Upper lobe of left lung (tissue), 6 donors: ENCODE measurements around the gene MAG. TPM values are rescaled to one million over a fixed set of nuclear protein-coding genes. Genes with fewer than 3 reads are reported as not detected.
"Not testable (repeated sequence)": the region's sequence is repeated elsewhere in the genome, so short reads cannot be mapped to it uniquely, and the experiment has no call there.

ENCODE experiments used
- ATAC-seq, 2 donors: fragments of 200-7000 bp; cut with Tn5 transposase; one replicate each; pipeline ENCODE4 v1.9.1; 2022; ENCODE audit warnings: mild to moderate bottlenecking in 2 of 2, moderate library complexity in 2 of 2; ENCODE audit not compliant: low FRiP score in 2 of 2
- DNase-seq, 2 donors: peaks; one replicate each; pipeline ENCODE4 v3.0.0-alpha.2; 2019 to 2020
- H3K27ac ChIP-seq, 4 donors: fragments of 200-600 bp; sonication (generic); one replicate each; pipeline ENCODE4 v1.5.1; 2016 to 2019
- H3K27me3 ChIP-seq, 4 donors: fragments of 200-600 bp; sonication (generic); one replicate each; pipeline ENCODE4 v1.5.1; 2017 to 2019
- H3K36me3 ChIP-seq, 4 donors: fragments of 200-600 bp; sonication (generic); one replicate each; pipeline ENCODE4 v1.5.1; 2016 to 2019
- H3K4me1 ChIP-seq, 4 donors: fragments of 200-600 bp; sonication (generic); one replicate each; pipeline ENCODE4 v1.5.1; 2018 to 2019
- H3K4me3 ChIP-seq, 4 donors: fragments of 200-600 bp; sonication (generic); one replicate each; pipeline ENCODE4 v1.5.1; 2017 to 2019; ENCODE audit warnings: mild to moderate bottlenecking in 2 of 4, moderate library complexity in 1 of 4
- H3K9me3 ChIP-seq, 4 donors: fragments of 200-600 bp; sonication (generic); one replicate each; pipeline ENCODE4 v1.5.1; 2018 to 2019
- EP300 ChIP-seq, 4 donors: sonication (generic); formaldehyde crosslinking; IDR thresholded peaks; one replicate each; pipeline ENCODE4 v1.5.1; 2017; ENCODE audit warnings: antibody characterized with exemption in 4 of 4, control low read depth in 2 of 4
- POLR2A ChIP-seq, 4 donors: fragments of 450-650 bp; IDR thresholded peaks; one replicate each; pipeline ENCODE4 v1.5.1; 2016 to 2017; ENCODE audit warnings: antibody characterized with exemption in 4 of 4, mild to moderate bottlenecking in 2 of 4
- POLR2AphosphoS5 ChIP-seq, 2 donors: sonication (generic); formaldehyde crosslinking; IDR thresholded peaks; one replicate each; pipeline ENCODE4 v1.5.1; 2017; ENCODE audit warnings: antibody characterized with exemption in 2 of 2
- WGBS, 2 donors: methylation state at CpG; one replicate each; pipeline ENCODE4 v1.1.5; 2017 to 2018; 5-methylcytosine and 5-hydroxymethylcytosine counted together
- total RNA-seq, 6 donors: library from RNA; depleted of rRNA in 4 of 6; stranded (reverse); fragments of >200 nt in 4 of 6; gene quantifications; one replicate each; pipeline versions ENCODE4 v1.1.0 to v1.2.1, GENCODE V29; 2016 to 2021
- TF ChIP-seq, protein P1 (sequence below), 6 experiments: fragments of 450-650 bp in 4 of 6; fragments of 200-600 bp in 2 of 6; sonication (generic) in 2 of 6; IDR thresholded peaks; one replicate each; pipeline ENCODE4 v1.5.1; 2016 to 2019; ENCODE audit warnings: antibody characterized with exemption in 6 of 6
- donor health status: DM: no; HTN: no; CAD: no; lungs with moderate emphysema.
- donor health status: DM: no; HTN: yes; CAD: no; lungs with severe emphysema.

Gene MAG
- total RNA-seq, 6 donors from 2014 or later: 0.51 to 6.2 (median 2.2) TPM; not detected in 2

DNA sequence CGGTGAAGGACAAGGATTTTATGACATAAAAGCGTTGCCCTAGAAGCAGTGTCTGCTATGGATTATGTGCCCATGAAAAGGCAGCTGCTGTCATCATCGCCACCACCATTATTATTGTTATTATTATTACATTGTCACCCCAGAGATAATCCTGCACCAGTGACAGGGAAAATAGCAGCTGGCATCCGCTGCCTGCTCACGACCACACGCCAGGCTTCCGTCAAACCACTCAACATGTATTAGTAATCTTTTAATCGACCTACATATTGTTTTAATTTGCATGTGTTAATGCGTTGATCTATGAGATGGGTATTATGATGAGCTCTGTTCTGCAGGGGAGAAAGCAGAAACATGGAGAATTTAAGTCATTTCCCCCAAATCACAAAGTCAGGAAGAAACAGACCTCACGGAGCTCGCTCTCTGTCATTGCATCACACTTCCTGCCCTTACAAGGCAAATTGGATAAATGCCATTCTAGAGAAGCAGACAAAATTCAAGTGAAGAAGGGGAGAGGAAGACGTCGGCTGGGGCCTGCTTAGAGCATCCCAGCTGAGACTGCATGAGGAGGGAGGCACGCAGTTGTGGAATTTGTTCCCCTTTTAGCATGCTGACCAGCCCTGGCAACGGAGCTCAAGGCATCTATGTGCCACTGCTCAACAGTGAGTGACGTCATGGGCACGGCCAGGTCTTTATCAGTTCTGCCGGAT is 66.1 kb downstream of the MAG start, which contains the start of gene FFAR3:
Gene FFAR3 (plus strand): TSS at position 594 of the 707 bp plus-strand sequence. CDS start 431 bp downstream, outside the sequence.
- TF ChIP-seq POLR2A (IDR thresholded peaks at IDR 0.05) (no peak), EP300 (IDR thresholded peaks at IDR 0.05) (peak in 1 of 4 donors; percentile 11), POLR2AphosphoS5 (IDR thresholded peaks at IDR 0.05) (peak in 1 of 2 donors; percentile 5)
- TF ChIP-seq, protein P1, sequence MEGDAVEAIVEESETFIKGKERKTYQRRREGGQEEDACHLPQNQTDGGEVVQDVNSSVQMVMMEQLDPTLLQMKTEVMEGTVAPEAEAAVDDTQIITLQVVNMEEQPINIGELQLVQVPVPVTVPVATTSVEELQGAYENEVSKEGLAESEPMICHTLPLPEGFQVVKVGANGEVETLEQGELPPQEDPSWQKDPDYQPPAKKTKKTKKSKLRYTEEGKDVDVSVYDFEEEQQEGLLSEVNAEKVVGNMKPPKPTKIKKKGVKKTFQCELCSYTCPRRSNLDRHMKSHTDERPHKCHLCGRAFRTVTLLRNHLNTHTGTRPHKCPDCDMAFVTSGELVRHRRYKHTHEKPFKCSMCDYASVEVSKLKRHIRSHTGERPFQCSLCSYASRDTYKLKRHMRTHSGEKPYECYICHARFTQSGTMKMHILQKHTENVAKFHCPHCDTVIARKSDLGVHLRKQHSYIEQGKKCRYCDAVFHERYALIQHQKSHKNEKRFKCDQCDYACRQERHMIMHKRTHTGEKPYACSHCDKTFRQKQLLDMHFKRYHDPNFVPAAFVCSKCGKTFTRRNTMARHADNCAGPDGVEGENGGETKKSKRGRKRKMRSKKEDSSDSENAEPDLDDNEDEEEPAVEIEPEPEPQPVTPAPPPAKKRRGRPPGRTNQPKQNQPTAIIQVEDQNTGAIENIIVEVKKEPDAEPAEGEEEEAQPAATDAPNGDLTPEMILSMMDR (IDR thresholded peaks at IDR 0.05): no peak
- Histone ChIP-seq H3K27me3 (no peaks in the 10 kb centered on the region), H3K27ac (no peak within 1 kb of the TSS), H3K36me3 (no peaks in the 10 kb centered on the region), H3K4me1 (peaks cover 0 to 12% (median 9%) of the 10 kb centered on the region in 4 donors), H3K4me3 (no peak within 1 kb of the TSS), H3K9me3 (no peaks in the 10 kb centered on the region)
- WGBS, 2 donors: 18 to 27% methylated on average over 14 to 18 of the region's 18 CpGs
- ATAC-seq (peak; percentile 59 to 65), DNase-seq (peak in 1 of 2 donors; percentile 56)

DNA sequence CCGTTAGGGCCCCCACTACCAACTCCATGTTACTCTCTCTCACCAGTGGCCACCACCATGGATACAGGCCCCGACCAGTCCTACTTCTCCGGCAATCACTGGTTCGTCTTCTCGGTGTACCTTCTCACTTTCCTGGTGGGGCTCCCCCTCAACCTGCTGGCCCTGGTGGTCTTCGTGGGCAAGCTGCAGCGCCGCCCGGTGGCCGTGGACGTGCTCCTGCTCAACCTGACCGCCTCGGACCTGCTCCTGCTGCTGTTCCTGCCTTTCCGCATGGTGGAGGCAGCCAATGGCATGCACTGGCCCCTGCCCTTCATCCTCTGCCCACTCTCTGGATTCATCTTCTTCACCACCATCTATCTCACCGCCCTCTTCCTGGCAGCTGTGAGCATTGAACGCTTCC is 66.9 kb downstream of the MAG start:
- not testable (repeated sequence) for H3K27me3 ChIP-seq, H3K4me3 ChIP-seq, ATAC-seq, H3K9me3 ChIP-seq, H3K27ac ChIP-seq, H3K36me3 ChIP-seq
- DNase-seq: peak in 1 of 2 donors; percentile 83
- WGBS, 2 donors: 92% methylated on average over 9 of the region's 16 CpGs; no CpG with 5 or more reads in 1 of the 2 donors
- H3K4me1 ChIP-seq: peaks cover 0 to 12% (median 8%) of the 10 kb centered on the region in 4 donors

DNA sequence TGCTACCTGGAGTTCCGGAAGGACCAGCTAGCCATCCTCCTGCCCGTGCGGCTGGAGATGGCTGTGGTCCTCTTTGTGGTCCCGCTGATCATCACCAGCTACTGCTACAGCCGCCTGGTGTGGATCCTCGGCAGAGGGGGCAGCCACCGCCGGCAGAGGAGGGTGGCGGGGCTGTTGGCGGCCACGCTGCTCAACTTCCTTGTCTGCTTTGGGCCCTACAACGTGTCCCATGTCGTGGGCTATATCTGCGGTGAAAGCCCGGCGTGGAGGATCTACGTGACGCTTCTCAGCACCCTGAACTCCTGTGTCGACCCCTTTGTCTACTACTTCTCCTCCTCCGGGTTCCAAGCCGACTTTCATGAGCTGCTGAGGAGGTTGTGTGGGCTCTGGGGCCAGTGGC is 67.4 kb downstream of the MAG start:
- H3K36me3 ChIP-seq, ATAC-seq, H3K4me3 ChIP-seq, H3K27me3 ChIP-seq, H3K9me3 ChIP-seq, H3K27ac ChIP-seq: not testable (repeated sequence)
- H3K4me1 ChIP-seq: peaks cover 0 to 12% (median 8%) of the 10 kb centered on the region in 4 donors
- peak in 1 of 2 donors; percentile 73 for DNase-seq
- WGBS, 2 donors: 89% methylated on average over 20 of the region's 21 CpGs; no CpG with 5 or more reads in 1 of the 2 donors

DNA sequence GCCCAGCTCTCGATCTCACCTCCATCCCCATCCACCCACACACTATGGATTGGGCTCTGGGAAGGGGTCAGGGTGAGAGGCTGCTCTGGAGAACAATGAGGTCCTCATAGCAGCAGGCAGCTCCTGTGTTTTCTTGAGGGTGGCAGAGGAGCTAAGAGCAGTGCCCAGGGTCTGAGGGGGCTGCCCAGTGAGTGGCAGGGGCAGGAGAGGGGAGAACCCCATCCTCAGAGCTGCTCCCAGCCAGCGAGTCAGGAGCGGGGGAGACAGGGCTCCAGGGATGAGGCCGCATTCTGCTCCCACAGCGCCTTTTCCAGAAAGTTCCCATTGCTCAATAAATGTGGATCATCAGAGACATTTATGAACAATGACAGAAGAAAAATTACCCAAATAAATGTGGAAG is 68.1 kb downstream of the MAG start:
- DNase-seq, H3K9me3 ChIP-seq, ATAC-seq, H3K27ac ChIP-seq, H3K27me3 ChIP-seq, H3K36me3 ChIP-seq, H3K4me3 ChIP-seq: not testable (repeated sequence)
- WGBS, 2 donors: 90% methylated on average over 2 of the region's 5 CpGs; no CpG with 5 or more reads in 1 of the 2 donors
- peaks cover 0 to 12% (median 8%) of the 10 kb centered on the region in 4 donors for H3K4me1 ChIP-seq

DNA sequence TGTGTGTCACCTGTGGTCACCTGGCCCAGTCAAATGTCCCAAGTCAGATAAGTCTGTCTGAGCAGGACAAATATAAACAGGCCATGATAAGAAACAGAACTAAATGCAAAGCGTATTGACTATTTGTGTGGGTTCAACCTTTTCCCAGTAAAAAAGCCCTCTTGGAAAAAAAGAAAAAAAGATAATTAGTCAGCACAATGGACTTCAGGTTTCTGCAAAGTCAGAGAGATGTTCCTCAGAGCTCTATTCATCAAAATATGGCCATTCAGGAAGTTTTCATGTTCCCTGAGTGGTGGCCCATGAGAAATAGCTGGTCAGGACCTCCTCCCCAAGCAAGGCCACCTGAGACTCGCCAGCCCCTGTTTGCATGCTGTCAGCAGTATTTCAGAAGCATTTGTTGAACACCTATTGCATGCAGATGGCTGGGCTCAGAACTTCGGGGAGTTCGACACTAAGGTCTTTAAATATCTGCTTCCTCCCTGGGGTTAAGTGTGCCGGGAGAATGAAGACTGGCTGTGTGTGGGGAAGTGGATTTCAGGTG is 69.0 kb downstream of the MAG start:
- peaks cover 0 to 12% (median 8%) of the 10 kb centered on the region in 4 donors for H3K4me1 ChIP-seq
- H3K9me3 ChIP-seq: no peaks in the 10 kb centered on the region
- WGBS, 2 donors: 54 to 63% methylated on average over 5 of the region's 5 CpGs
- no peaks in the 10 kb centered on the region for H3K27me3 ChIP-seq
- no peaks in the 10 kb centered on the region for H3K36me3 ChIP-seq
- no peak for DNase-seq
- no peak for TF ChIP-seq EP300 (IDR thresholded peaks at IDR 0.05)
- TF ChIP-seq, protein P1 (IDR thresholded peaks at IDR 0.05): no peak
- no peak for TF ChIP-seq POLR2A (IDR thresholded peaks at IDR 0.05)
- no peak for TF ChIP-seq POLR2AphosphoS5 (IDR thresholded peaks at IDR 0.05)
- no peak for ATAC-seq
- H3K27ac ChIP-seq: no peak overlapping the region
- H3K4me3 ChIP-seq: no peak overlapping the region

DNA sequence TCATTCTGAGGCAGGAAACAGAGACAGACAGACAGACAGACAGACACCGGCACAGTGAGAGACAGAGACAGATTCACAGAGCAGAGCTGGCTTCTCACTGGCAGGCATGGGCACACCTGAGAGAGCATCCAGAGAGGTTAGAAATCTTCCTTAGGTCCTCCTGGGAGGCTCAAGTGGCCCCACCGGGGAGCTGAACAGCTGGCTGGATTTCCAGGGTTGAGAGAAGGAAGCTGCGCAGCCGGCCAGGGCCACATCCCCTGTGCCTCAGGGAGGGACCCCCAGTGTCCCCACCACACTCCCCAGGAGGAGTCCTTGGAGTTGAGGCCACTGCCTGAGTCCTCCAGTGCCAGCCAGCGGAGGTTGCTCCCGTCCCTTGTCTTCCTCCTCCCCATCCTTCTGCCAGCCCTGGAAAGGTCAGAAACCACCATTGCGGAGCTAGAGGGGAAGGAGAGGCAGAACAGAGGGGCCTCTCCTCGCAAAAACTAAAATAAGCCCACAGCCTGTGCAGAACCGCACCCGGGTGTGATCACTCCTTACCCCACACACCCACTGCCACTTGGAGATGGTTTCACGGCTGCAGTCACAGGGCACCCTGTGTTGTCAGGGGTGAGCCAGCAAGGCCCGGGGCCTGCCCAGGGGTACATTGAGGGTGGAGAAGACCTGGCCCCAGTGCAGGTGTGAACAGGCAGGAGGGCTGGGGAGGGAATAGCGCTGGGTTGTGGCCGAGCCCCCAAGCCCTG is 70.5 kb downstream of the MAG start:
- Histone ChIP-seq H3K4me1 (peaks cover 0 to 10% (median 7%) of the 10 kb centered on the region in 4 donors), H3K27ac (no peak overlapping the region), H3K4me3 (no peak overlapping the region), H3K9me3 (no peaks in the 10 kb centered on the region), H3K36me3 (no peaks in the 10 kb centered on the region), H3K27me3 (no peaks in the 10 kb centered on the region)
- ATAC-seq (no peak), DNase-seq (peak in 1 of 2 donors; percentile 32)
- no peak for TF ChIP-seq POLR2AphosphoS5 (IDR thresholded peaks at IDR 0.05)
- no peak for TF ChIP-seq POLR2A (IDR thresholded peaks at IDR 0.05)
- TF ChIP-seq EP300 (IDR thresholded peaks at IDR 0.05): no peak
- TF ChIP-seq, protein P1 (IDR thresholded peaks at IDR 0.05): no peak
- 82 to 83% methylated on average over 6 to 12 of the region's 14 CpGs for WGBS, 2 donors
